Duodenal mucosa (tissue), 2 donors: Measurements from ENCODE around the gene HMX1.

Source experiments
- H3K27ac ChIP-seq: one replicate; pipeline ENCODE4 v1.7.0; 2013; ENCODE audit warnings: low read depth, low read length
- H3K27me3 ChIP-seq, 2 donors: one replicate each; pipeline ENCODE4 v1.7.0; 2013; ENCODE audit warnings: low read length in 2 of 2, control low read depth in 1 of 2; ENCODE audit not compliant: insufficient read depth in 2 of 2, control insufficient read depth in 1 of 2
- H3K36me3 ChIP-seq, 2 donors: one replicate each; pipeline ENCODE4 v1.7.0; 2013; ENCODE audit warnings: low read length in 2 of 2, control low read depth in 1 of 2; ENCODE audit not compliant: insufficient read depth in 2 of 2, control insufficient read depth in 1 of 2
- H3K4me1 ChIP-seq, 2 donors: one replicate each; pipeline ENCODE4 v1.7.0; 2013; ENCODE audit warnings: low read length in 2 of 2, control low read depth in 1 of 2; ENCODE audit not compliant: insufficient read depth in 2 of 2, control insufficient read depth in 1 of 2
- H3K4me3 ChIP-seq, 2 donors: one replicate each; pipeline ENCODE4 v1.7.0; 2013; ENCODE audit warnings: low read length in 2 of 2, low read depth in 1 of 2
- H3K9ac ChIP-seq, 2 donors: one replicate each; pipeline ENCODE4 v1.7.0; 2013; ENCODE audit warnings: low read length in 2 of 2, low read depth in 1 of 2
- H3K9me3 ChIP-seq, 2 donors: one replicate each; pipeline ENCODE4 v1.7.0; 2013; ENCODE audit warnings: low read length in 2 of 2, control low read depth in 1 of 2; ENCODE audit not compliant: control insufficient read depth in 1 of 2

HMX1 gene

DNA sequence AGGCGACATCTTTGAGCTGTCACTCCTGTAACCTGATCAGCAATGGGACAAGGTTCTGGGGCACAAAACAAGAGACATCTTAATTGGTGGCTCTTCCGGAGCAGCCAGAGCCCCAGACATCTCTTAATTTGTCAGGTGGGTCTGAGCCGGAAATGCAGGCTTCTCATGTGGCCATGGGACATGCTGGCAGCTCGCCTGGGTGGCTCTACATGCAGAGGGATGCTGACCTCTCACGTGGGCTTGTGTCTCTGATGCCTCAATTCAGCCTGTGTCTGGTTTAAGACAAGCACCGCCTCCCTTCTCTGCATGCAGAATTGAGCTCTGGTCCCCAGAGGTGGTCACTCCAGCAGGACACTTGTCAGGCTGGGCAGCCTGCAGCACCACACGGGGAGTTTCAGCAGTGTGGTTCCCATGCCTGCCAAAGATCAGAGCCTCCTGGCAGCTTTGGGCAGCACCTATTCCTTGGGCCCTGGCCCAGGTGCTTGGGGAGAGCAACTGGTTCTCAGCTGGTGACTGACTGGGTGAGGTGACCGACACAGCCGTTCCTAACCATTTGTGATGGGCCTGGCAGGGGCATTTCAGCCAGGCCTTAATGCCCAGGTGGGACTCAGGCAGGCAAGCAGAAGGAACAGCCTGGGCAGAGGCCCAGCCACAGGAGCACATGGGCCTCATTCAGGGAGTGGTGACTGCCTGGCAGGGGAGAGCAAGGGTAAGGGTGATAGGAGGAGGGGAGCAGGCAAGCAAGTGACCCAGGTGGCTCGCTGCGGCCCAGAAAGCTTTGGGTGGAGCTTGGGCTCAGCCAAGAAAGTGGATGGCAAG, 53.4 kb downstream of the HMX1 start:
- H3K9ac ChIP-seq = no peak overlapping the region
- no peaks in the 10 kb centered on the region for H3K27me3 ChIP-seq
- no peak overlapping the region for H3K4me3 ChIP-seq
- H3K4me1 ChIP-seq = no peaks in the 10 kb centered on the region
- no peaks in the 10 kb centered on the region for H3K9me3 ChIP-seq
- H3K36me3 ChIP-seq = no peaks in the 10 kb centered on the region
- H3K27ac ChIP-seq = no peak overlapping the region

DNA sequence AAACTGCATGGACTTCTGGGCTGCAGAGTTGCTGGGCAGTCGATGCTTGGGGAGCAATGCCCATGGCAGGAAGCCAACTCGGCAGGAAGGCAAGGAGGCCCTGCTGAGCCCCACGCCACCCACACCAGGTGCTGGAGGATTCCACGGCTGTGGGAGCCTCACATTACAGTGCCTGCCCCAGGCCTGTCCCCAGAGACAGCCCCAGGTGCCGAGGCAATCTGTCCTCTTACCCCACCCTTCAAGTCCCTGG, 53.9 kb downstream of the HMX1 start:
- no peak overlapping the region for H3K9ac ChIP-seq
- H3K36me3 ChIP-seq = no peaks in the 10 kb centered on the region

DNA sequence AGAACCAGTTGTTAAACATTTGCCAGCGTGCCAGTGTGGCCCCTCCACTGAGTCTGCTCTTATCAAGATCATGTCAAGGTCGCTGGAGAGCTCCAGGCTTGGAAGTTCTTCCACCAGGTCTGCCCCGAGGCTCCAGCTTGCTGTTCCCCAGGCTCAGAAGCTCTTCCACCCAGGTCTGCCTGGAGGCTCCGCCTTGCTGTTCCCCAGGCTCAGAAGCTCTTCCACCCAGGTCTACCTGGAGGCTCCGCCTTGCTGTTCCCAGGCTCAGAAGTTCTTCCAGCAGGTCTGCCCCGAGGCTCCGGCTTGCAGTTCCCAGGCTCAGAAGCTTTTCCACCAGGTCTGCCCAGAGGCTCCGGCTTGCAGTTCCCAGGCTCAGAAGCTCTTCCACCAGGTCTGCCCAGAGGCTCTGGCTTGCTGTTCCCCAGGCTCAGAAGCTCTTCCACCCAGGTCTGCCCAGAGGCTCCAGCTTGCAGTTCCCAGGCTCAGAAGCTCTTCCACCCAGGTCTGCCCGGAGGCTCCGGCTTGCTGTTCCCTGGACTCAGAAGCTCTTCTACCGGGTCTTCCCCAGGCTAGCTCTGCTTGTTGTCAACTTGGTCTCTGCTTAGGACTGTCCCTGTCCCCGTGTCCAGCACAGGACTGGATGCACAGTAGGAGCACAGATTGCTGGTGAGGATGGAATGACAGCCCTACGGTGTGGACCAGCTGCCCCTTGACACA, 54.4 kb downstream of the HMX1 start:
- Histone ChIP-seq H3K4me3 (no peak overlapping the region), H3K9ac (no peak overlapping the region), H3K4me1 (no peaks in the 10 kb centered on the region), H3K27ac (no peak overlapping the region), H3K9me3 (no peaks in the 10 kb centered on the region), H3K36me3 (no peaks in the 10 kb centered on the region), H3K27me3 (no peaks in the 10 kb centered on the region)

More for the DNA sequence above, 53.9 kb downstream of the HMX1 start:
- no peaks in the 10 kb centered on the region for H3K4me1 ChIP-seq
- no peak overlapping the region for H3K27ac ChIP-seq
- H3K9me3 ChIP-seq = no peaks in the 10 kb centered on the region
- H3K4me3 ChIP-seq = no peak overlapping the region
- H3K27me3 ChIP-seq = no peaks in the 10 kb centered on the region
